ENCODE data around the gene SYT17. TPM values are rescaled to one million over a fixed set of nuclear protein-coding genes. Genes with fewer than 3 reads are reported as not detected.

The SYT17 gene
- total and polyA plus RNA-seq, 3 donors from 2014 or later, result 0.75 to 3.7 (median 3.1) TPM

DNA sequence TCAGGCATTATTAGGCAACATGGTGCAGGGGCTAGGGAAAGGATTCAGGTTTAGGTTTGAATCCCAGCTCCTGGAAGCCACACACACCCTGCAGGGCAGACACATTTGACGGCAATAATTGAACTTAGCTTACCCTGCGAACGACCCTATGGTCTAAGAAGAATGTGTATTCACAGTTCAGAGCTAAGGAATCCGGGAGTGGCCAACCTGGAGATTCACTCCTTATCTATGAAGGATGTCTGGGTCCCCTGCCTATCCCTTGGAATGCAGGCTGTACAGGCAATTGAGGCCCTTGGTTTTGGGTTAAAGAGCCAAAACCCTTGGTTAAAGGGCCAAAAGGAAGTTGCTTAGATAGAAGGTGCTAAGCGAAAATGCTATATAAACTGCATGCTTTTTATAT lies 2.9 kb upstream of the SYT17 start:
- intact Hi-C loops (cut with DNase I; ENCODE audit: low total_unique reads), result loop anchor here (10.0 kb wide), 1 partner anchor 80 kb away; no protein-coding TSS in a partner anchor
- no peak for DNase-seq
- H3K4me3 ChIP-seq, result no peak overlapping the region
- H3K9me3 ChIP-seq, result no peaks in the 10 kb centered on the region
- H3K36me3 ChIP-seq (ENCODE audit: low read depth, missing control alignments), result no peaks in the 10 kb centered on the region
- WGBS, 2 donors, result 71 to 76% methylated on average over 5 of the region's 5 CpGs
- TF ChIP-seq, protein P1, sequence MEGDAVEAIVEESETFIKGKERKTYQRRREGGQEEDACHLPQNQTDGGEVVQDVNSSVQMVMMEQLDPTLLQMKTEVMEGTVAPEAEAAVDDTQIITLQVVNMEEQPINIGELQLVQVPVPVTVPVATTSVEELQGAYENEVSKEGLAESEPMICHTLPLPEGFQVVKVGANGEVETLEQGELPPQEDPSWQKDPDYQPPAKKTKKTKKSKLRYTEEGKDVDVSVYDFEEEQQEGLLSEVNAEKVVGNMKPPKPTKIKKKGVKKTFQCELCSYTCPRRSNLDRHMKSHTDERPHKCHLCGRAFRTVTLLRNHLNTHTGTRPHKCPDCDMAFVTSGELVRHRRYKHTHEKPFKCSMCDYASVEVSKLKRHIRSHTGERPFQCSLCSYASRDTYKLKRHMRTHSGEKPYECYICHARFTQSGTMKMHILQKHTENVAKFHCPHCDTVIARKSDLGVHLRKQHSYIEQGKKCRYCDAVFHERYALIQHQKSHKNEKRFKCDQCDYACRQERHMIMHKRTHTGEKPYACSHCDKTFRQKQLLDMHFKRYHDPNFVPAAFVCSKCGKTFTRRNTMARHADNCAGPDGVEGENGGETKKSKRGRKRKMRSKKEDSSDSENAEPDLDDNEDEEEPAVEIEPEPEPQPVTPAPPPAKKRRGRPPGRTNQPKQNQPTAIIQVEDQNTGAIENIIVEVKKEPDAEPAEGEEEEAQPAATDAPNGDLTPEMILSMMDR (IDR thresholded peaks at IDR 0.05), result no peak
- no peak for TF ChIP-seq POLR2A (IDR thresholded peaks at IDR 0.05)
- peaks cover 2% of the 10 kb centered on the region for H3K4me1 ChIP-seq
- H3K27me3 ChIP-seq, result no peaks in the 10 kb centered on the region
- no peak overlapping the region for H3K27ac ChIP-seq

DNA sequence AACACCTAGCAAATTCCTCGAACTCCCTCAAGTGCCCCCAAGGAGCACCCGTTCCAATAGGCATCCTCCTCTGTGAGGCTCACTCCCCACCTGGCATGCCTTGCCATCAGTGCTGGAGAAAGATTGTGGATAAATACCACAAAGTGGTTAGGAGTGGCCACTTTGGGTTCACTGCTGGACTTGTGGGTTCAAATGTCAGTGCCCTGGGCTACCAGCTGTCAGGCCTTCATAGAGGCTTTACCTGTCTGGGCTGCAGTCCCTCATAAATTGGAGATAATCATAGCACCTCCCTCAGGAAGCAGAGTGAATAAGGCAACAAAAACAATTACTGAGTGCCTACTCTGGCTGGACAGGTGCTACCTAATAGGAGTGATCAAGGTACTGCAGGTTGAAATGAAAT lies 1.5 kb upstream of the SYT17 start:
- intact Hi-C loops (cut with DNase I; ENCODE audit: low total_unique reads), result loop anchor here (10.0 kb wide), 1 partner anchor 82 kb away; no protein-coding TSS in a partner anchor
- DNase-seq, result no peak
- H3K9me3 ChIP-seq, result no peaks in the 10 kb centered on the region
- H3K4me3 ChIP-seq, result no peak overlapping the region
- 80 to 82% methylated on average over 1 to 2 of the region's 2 CpGs for WGBS, 2 donors
- H3K36me3 ChIP-seq (ENCODE audit: low read depth, missing control alignments), result no peaks in the 10 kb centered on the region
- no peaks in the 10 kb centered on the region for H3K27me3 ChIP-seq
- no peak for TF ChIP-seq POLR2A (IDR thresholded peaks at IDR 0.05)
- TF ChIP-seq, protein P1 (IDR thresholded peaks at IDR 0.05), result no peak
- H3K27ac ChIP-seq, result no peak overlapping the region
- H3K4me1 ChIP-seq, result peaks cover 2% of the 10 kb centered on the region

DNA sequence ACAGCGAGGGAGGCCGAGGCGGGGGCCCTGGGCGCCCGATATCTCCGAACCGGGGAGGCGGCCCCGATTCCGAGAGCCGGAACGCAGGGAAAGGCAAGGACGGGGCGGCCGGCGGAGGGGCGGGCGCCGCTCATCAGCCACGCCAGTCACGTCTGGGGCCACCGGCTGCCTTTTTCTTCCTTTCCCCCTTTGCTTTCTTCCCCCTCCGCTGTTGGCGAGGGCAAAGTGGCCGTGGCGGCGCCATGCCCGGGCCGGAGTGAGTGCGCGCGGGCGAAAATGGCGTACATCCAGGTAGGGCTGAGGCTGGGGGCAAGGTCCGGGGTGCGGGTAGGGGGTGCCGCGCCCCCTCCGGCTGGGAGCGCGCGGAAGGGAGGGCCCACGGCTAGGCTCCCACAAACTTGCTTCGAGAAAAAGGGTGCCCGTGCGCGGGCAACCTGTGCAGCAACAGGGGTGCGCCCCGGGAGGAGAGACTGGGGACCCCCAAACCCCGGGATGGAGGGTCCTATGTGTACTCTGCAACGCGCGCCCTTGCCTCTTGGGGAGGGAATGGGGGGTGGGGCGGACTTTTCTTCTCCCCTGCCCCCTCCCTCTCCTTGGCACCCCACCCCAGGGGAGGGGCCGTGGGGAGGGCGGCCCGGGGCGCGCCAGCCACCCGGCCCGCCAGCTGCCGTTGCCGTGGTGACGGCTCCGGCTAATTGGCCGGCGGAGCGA lies 486 bp downstream of the SYT17 start:
- H3K4me1 ChIP-seq, result peaks cover 2% of the 10 kb centered on the region
- 0% methylated on average over 13 to 59 of the region's 68 CpGs for WGBS, 2 donors
- H3K9me3 ChIP-seq, result no peaks in the 10 kb centered on the region
- no peak overlapping the region for H3K27ac ChIP-seq
- TF ChIP-seq, protein P1 (IDR thresholded peaks at IDR 0.05), result no peak
- TF ChIP-seq POLR2A (IDR thresholded peaks at IDR 0.05), result no peak
- peak overlapping the region; percentile 42 to 63 for H3K4me3 ChIP-seq
- intact Hi-C loops (cut with DNase I; ENCODE audit: low total_unique reads), result loop anchor here (10.0 kb wide), 1 partner anchor 84 kb away; no protein-coding TSS in a partner anchor
- H3K27me3 ChIP-seq, result no peaks in the 10 kb centered on the region
- no peaks in the 10 kb centered on the region for H3K36me3 ChIP-seq (ENCODE audit: low read depth, missing control alignments)
- DNase-seq, result no peak

DNA sequence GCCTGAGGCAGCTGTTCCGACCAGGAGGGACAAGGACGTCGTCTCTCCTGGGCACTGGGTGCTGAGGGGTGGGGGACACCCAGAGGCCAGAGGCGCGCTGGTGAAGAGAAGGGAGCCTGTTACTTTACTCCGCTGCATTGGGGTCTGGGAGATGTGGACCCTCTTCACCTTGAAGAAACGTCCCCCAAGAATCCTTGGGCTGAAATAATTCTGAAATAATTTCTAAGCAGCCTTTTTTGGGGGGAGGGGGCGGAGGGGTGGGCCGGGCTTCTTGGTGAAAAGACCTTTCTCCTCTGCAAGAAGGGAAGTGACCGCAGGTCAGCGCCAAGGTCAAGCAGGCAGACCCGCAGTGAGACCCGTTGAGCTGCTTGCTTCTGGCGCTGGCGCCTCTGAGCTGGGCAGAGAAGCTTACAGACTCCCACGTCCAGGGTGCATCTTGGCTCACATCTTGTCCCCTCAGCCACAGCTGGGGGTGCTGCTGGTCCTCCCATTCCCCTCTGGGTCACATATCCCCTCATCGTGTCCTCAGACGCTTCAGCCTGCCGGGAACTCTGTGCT lies 1.1 kb downstream of the SYT17 start:
- no peak for TF ChIP-seq POLR2A (IDR thresholded peaks at IDR 0.05)
- TF ChIP-seq, protein P1 (IDR thresholded peaks at IDR 0.05), result no peak
- H3K36me3 ChIP-seq (ENCODE audit: low read depth, missing control alignments), result no peaks in the 10 kb centered on the region
- no peak for DNase-seq
- WGBS, 2 donors, result 9 to 20% methylated on average over 12 to 18 of the region's 19 CpGs
- no peak overlapping the region for H3K27ac ChIP-seq
- H3K9me3 ChIP-seq, result no peaks in the 10 kb centered on the region
- intact Hi-C loops (cut with DNase I; ENCODE audit: low total_unique reads), result loop anchor here (10.0 kb wide), 1 partner anchor 84 kb away; no protein-coding TSS in a partner anchor
- peaks cover 2% of the 10 kb centered on the region for H3K4me1 ChIP-seq
- H3K4me3 ChIP-seq, result peak overlapping the region in 1 of 2 donors; percentile 63
- H3K27me3 ChIP-seq, result no peaks in the 10 kb centered on the region

All from testis (tissue), 3 donors.